GM12865 (cell line): ENCODE measurements around the gene NCK2.

Experiments
- DNase-seq: peaks from one replicate; pipeline ENCODE4 v3.0.0; 2010; ENCODE audit warnings: low read depth
- H3K4me3 ChIP-seq: 2 replicates; pipeline ENCODE4 v1.5.1; 2011; ENCODE audit warnings: mild to moderate bottlenecking, low read depth, low read length, control low read depth
- TF ChIP-seq, protein P1 (sequence below): IDR thresholded peaks from 2 replicates; pipeline ENCODE4 v1.5.1; 2011; ENCODE audit warnings: low read length, control low read depth, low read depth, inconsistent platforms; ENCODE audit not compliant: insufficient read depth; ENCODE audit errors: missing control alignments

Gene NCK2

DNA sequence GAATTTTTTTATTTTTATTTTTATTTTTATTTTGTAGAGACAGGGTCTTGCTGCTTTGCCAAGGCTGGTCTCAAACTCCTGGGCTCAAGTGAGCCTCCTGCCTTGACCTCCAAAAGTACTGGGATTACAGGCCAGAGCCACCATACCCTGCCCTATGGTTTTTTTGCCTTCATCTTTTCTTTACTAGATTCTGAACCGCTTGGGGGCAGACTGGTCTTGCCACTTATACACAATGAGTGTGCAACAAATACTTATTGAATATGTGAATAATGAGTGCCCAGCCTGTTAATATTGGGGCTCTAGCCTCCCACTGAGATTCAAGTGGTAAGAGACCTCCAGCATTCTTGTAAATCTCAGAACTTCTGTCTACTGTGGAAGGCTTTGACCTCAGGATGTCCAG is 3.9 kb downstream of the NCK2 start:
- DNase-seq: peak; percentile 57
- TF ChIP-seq, protein P1, sequence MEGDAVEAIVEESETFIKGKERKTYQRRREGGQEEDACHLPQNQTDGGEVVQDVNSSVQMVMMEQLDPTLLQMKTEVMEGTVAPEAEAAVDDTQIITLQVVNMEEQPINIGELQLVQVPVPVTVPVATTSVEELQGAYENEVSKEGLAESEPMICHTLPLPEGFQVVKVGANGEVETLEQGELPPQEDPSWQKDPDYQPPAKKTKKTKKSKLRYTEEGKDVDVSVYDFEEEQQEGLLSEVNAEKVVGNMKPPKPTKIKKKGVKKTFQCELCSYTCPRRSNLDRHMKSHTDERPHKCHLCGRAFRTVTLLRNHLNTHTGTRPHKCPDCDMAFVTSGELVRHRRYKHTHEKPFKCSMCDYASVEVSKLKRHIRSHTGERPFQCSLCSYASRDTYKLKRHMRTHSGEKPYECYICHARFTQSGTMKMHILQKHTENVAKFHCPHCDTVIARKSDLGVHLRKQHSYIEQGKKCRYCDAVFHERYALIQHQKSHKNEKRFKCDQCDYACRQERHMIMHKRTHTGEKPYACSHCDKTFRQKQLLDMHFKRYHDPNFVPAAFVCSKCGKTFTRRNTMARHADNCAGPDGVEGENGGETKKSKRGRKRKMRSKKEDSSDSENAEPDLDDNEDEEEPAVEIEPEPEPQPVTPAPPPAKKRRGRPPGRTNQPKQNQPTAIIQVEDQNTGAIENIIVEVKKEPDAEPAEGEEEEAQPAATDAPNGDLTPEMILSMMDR: peak; percentile 33
- no peak overlapping the region for H3K4me3 ChIP-seq

DNA sequence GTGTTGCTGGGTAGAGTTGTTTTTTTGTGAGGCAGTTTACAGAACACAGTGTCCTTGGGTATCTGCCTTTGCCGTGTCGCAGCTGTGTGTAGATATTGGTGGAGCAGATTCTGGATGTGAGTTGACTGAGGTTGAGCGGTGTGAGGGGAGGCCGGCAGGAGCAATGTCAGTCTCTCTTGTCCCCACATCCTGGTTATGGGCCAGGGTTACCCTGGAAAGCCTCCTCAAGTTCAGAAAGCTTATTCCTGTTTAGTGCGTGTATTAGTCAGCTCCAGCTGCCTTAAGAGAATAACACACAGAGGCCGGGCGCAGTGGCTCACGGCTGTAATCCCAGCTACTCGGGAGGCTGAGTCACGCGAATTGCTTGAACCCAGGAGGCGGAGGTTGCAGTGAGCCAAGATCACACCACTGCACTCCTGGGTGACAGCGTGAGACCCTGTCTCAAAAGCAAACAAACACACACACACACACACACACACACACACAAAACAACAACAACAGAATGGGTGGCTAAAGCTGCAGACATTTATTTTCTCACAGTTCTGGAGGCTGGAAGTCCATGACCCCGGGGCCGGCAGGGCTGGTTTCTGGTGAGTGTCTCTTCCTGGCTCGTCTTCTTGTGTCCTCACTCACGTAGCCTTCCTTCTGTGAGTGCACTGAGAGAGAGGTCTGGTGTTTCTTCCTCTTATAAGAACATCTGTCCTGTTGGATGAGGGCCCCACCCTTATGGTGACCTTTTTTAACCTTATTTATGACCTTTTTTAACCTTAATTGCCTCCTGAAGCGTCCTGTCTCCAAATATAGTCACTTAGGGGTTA is 5.1 kb downstream of the NCK2 start:
- H3K4me3 ChIP-seq: no peak overlapping the region
- no peak for DNase-seq
- TF ChIP-seq, protein P1: no peak

DNA sequence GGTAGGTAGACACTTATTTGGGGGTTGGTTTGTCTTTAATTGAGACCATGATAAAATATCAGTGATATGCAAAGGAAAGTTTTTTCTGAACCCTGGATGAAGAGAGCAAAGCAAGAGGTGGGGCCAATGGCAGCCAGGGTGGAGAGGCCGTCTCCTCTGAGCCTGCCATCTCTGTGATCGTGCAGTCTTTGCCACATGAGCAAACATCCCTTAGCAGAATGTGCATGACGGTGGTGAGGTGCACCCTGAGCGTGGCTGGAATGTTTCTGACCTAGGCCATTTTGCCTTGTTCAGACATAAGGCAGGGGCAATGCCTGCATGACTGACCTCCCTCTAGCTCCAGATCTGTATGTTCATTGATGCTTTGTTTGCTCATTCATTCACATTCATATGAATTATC is 6.0 kb downstream of the NCK2 start:
- TF ChIP-seq, protein P1: no peak

DNA sequence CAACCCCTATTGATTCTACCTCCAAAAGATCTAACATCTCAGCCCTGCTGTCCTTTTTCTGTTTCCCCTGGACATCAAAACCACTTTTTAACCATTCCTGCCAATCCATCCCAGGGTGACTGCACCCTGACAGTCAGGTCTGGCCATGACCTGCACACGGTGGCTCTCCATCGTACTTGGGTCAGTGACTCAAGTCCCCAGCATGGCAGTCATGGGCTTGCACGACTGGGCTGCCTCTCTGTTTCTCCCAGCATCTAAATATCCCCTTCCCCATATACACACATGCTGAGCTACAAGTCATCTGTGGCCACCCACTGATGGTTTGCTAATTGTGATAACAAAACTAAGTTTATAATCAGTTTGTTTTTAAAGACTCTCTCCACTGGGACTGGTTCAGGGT is 6.6 kb downstream of the NCK2 start:
- DNase-seq: no peak
- TF ChIP-seq, protein P1: no peak
- no peak overlapping the region for H3K4me3 ChIP-seq

More for the DNA sequence above, 6.0 kb downstream of the NCK2 start:
- DNase-seq: no peak
- H3K4me3 ChIP-seq: no peak overlapping the region

DNA sequence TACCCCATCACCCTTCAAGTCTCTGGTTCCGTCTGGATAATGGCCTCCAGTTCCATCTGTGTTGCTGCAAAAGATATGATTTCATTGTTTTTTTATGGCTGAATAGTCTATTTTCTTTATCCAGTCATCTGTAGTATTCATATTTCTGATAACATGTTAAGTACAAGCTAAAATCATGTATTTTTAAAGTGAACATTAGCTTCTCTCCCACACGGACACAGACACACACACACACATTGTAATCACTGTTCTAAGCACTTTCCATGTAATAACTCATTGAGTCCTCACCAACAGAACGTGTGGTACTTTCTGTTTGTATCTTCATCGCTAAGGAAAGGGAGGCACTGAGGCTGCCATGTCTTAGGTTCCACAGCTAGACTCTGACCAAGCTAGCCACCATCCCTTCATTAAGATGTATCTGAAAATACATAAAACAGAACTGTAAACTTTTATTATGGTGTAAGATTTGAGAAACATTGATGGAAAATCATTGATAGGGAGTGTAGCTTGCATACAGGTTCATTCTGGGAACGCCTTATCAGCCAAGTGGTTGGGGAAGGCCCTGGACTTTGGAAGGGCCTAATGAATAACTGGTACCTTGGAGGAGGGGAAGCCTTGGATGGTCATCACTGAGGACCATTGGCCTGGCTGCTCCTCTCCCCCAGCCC is 8.1 kb downstream of the NCK2 start:
- no peak for DNase-seq
- no peak overlapping the region for H3K4me3 ChIP-seq
- TF ChIP-seq, protein P1: no peak

DNA sequence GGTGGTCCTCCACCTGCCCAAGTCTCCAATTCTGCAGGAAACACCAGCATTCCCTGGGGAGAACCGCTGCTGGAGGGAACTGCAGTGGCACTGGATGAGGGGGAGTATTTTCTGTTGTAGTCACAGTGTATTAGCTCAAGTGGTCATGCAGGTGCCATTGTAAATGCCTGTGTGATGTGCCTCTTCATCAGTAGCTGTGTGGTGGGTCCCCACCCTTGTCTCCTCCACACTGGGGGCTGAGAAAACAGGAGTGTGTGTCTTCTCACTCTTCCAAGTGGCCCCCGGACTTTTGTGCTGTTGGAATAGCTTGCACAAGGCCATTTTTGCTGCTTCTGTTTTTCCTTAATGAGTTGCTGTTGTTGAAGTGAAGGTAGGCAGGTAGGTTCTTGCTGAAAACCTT is 8.7 kb downstream of the NCK2 start:
- DNase-seq: no peak
- H3K4me3 ChIP-seq: no peak overlapping the region
- TF ChIP-seq, protein P1: no peak
